ENCODE data around the gene SURF2. TPM values are rescaled to one million over a fixed set of nuclear protein-coding genes. Genes with fewer than 3 reads are reported as not detected.
"Not testable (repeated sequence)": the region's sequence is repeated elsewhere in the genome, so short reads cannot be mapped to it uniquely, and the experiment has no call there.

SURF2 gene
- total RNA-seq, 4 donors from 2014 or later = 8.4 to 25.5 (median 13.4) TPM

DNA sequence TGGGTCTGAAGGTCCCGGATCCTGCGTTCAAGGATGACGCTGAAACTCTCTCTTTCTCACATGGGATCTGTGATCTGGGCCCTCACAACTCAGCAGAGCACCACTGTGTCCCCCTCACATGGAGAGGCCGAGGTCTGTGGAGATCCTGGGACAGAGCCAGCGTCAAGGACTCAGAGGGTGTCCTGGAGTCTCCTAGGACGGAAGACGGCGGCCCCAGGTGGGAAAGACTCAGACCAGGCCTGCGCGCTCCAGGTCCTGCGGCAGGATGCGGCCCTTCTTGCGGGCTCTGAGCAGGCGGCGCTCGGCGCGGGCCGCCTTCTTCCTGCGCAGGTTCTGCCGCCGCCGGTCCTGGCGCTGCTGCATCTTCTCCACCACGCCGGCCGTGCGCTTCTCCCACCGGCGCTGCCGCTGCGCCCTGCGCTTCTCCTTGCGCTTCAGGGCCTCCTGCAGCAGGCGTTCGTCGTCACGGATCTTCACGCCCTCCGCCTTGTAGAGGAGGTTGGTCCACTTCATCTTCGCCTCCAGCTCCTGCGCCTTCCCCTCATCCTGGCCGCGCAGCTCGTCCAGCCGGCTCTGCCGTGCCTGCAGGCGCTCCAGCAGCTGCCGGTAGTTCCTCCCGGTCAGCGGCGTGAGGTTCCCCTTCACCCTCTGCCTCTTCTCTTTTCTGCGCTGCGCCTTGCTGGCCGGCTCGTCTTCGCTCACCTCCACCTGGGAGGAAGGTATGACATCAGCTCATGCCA is 24.5 kb upstream of the SURF2 start:
- no peak for ATAC-seq (ENCODE audit: low FRiP score)
- no peak for TF ChIP-seq CTCF (IDR thresholded peaks at IDR 0.05)
- DNase-seq (ENCODE audit: low spot score) = no peak

DNA sequence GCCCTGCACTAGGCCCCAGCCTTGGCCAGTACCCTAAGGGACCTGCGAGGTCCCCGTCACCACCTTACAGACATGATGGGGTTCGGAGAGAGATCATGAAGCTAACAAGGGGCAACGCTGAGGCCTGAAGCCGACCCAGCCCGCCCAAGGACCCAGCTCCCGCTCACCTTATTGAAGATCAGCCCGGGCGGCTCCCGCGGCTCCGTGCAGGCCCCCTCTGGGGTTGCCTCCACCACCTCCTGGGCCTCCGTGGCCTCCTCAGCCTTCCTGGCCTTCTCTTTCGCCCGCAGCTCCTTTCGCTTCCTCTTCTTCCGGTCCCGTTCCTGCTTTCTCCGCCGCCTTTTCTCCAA is 24.0 kb upstream of the SURF2 start:
- ATAC-seq (ENCODE audit: low FRiP score) (no peak), DNase-seq (ENCODE audit: low spot score) (no peak)
- no peak for TF ChIP-seq CTCF (IDR thresholded peaks at IDR 0.05)

DNA sequence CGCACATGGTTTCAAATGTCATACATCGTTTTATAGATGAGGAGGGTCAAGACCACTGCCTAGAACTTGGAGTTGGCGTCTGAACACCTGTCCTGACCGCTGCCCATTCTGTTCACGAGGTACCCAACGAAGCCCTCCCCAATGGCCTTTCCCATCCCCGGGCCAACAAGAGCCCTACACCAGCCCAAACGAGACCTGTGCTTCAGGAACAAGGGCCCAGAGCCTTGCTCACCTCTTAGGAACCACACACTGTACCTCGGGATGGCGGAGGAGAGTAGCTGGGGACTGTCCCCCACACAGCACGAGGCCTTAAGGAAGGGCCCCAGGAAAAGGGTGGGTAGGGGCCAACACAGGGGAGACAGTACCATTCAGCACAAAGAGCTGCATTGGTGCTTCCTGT is 23.3 kb upstream of the SURF2 start:
- ATAC-seq (ENCODE audit: low FRiP score) = no peak
- TF ChIP-seq CTCF (IDR thresholded peaks at IDR 0.05) = no peak
- no peak for DNase-seq (ENCODE audit: low spot score)

DNA sequence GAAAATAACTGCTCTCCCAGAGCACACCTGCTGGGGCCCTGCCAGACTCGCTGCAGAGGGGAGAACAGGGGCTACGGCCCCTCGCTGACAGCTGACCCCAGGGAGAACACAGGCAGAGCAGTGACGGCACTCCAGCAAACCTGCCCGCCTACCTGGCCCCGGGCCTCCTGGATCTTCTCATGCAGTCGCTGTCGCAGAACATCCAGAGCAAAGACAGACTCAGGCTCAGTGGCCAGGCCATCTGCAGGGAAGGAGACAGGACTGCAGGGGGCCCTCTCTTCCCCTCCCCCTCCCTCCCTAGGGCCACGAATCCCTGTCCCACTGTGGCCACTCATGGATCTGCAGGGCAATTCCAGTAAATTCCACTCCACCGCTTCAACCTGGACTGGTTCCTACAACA is 22.8 kb upstream of the SURF2 start:
- no peak for TF ChIP-seq CTCF (IDR thresholded peaks at IDR 0.05)
- DNase-seq (ENCODE audit: low spot score) (no peak), ATAC-seq (ENCODE audit: low FRiP score) (no peak)

DNA sequence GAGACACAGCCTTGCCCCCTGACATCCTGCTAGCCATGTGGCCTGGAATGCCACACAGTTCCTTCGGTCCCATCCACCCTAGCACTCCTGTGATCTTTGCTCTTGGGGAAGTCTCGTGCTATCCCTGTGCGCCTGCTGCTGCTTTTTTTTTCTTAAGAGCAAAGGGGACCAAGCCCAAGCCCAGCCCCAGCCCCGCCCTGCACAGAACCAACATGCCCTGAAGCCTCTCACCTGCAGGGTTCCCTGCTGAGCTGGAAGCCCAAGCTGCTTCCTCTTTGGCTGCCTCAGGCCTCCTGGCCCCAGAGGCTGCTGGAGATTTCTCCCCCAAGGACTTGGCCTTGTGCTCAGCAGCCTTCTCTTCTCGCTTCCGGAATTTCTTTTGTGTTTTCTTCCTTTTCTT is 22.2 kb upstream of the SURF2 start:
- no peak for TF ChIP-seq CTCF (IDR thresholded peaks at IDR 0.05)
- no peak for DNase-seq (ENCODE audit: low spot score)
- ATAC-seq (ENCODE audit: low FRiP score) = no peak

DNA sequence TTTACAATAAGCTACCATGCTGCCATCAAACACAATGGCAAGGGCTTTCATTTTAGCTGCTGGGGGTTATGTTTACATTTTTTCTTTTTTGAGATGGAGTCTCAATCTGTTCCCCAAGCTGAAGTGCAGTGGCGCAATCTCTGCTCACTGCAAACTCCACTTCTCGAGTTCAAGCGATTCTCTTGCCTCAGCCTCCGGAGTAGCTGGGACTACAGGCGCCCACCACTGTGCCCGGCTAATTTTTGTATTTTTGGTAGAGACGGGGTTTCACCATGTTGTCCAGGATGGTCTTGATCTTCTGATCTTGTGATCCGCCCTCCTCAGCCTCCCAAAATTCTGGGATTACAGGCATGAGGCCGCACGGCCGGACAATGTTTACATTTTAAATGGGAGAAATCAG is 21.5 kb upstream of the SURF2 start:
- DNase-seq (ENCODE audit: low spot score); ATAC-seq (ENCODE audit: low FRiP score): not testable (repeated sequence)

- DNase-seq (ENCODE audit: low spot score) = peak; percentile 74
- ATAC-seq (ENCODE audit: low FRiP score) = peak; percentile 95
- TF ChIP-seq CTCF (IDR thresholded peaks at IDR 0.05) = no peak
These were observed 20.2 kb upstream of the SURF2 start, which contains the start of gene SURF6 for GRCh38 chr9:133335924-133336811. TSS of gene SURF6 (minus strand) at chr9:133336188. CDS start at chr9:133336132, 56 bp downstream.
